ENCODE results near the gene SYCE1L. TPM values are rescaled to one million over a fixed set of nuclear protein-coding genes. Genes with fewer than 3 reads are reported as not detected.
A peak's percentile ranks its signal among the peaks of the same experiment; 100 is the strongest.
"Not testable (repeated sequence)": the region's sequence is repeated elsewhere in the genome, so short reads cannot be mapped to it uniquely, and the experiment has no call there.

The SYCE1L gene
- polyA plus RNA-seq, 1 donor: 5.6 TPM

DNA sequence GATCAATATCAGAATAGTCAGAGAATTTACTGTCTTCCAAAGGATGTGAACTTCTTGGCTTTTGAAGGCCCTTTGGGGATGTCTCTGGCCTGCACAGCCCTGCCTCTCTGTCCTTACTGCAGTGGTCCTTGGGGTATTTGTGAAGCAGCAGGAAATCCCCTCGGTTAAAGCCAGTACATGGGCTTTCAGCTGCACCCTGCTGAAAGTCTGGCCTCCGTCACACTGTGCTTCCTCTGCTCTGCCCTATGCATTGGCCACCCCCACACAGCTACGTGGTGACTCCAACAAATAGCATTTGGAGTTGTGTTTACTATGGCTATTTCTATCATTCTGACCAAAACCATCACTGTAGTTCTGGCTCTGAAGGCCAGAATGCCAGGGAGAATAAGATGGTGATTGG is 21.2 kb downstream of the SYCE1L start:
- Histone ChIP-seq H3K27me3 (ENCODE audit: control insufficient read depth, insufficient read depth, low read length) (no peaks in the 10 kb centered on the region), H3K27ac (ENCODE audit: low read length) (no peak overlapping the region), H3K4me3 (ENCODE audit: low read length) (no peak overlapping the region), H3K4me1 (ENCODE audit: control insufficient read depth, insufficient read depth, low read length) (no peaks in the 10 kb centered on the region), H3K36me3 (ENCODE audit: control insufficient read depth, insufficient read depth, low read length) (no peaks in the 10 kb centered on the region), H3K9me3 (ENCODE audit: control insufficient read depth, low read depth, low read length) (no peaks in the 10 kb centered on the region)
- DNase-seq: no peak
- WGBS (ENCODE audit: insufficient coverage, low lambda C conversion rate): no CpG with 5 or more reads among the region's 3 CpGs

DNA sequence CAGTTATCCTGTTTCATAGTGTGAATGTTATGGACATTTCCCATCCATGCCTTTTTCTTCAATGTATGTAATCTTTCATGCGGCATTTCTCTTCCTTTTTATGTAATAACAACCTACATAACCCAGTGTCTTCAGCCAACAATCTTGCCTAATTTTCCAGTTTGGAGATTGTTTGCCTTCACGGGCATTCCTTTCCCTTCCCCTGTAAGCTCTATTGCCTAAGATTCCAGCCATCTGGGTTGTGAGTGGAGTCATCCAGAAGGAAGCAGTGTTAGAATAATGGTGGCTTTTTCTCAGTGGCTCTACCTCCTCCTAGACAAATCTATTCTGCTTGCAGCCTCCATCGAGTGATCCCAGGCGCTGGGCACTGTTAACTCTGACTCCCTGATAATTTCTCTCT is 22.3 kb downstream of the SYCE1L start:
- no peak overlapping the region for H3K4me3 ChIP-seq (ENCODE audit: low read length)
- no peaks in the 10 kb centered on the region for H3K27me3 ChIP-seq (ENCODE audit: control insufficient read depth, insufficient read depth, low read length)
- no peaks in the 10 kb centered on the region for H3K36me3 ChIP-seq (ENCODE audit: control insufficient read depth, insufficient read depth, low read length)
- DNase-seq: no peak
- H3K27ac ChIP-seq (ENCODE audit: low read length): no peak overlapping the region
- WGBS (ENCODE audit: insufficient coverage, low lambda C conversion rate): 83% methylated on average over 1 of the region's 4 CpGs
- no peaks in the 10 kb centered on the region for H3K9me3 ChIP-seq (ENCODE audit: control insufficient read depth, low read depth, low read length)
- H3K4me1 ChIP-seq (ENCODE audit: control insufficient read depth, insufficient read depth, low read length): no peaks in the 10 kb centered on the region

DNA sequence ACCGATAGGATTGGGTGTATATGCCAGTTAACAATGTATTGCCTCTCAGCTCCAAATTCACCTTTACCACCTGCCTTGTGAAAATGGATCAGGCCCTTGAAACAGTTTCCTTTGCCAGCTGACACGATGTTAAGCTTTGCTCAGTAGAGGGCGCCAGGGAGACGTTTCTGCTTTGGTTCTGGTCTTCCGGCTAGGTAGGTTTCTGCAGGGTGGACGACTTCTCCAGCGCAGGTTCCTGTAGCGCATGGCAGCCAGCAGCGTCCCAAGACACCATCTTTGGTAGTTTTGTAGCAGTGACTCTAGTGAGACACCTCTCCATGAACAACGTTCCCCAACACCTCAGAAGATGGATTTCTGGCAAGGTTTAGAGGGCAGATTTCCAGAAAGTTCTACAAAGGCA is 24.0 kb downstream of the SYCE1L start:
- H3K4me3 ChIP-seq (ENCODE audit: low read length): no peak overlapping the region
- no peaks in the 10 kb centered on the region for H3K9me3 ChIP-seq (ENCODE audit: control insufficient read depth, low read depth, low read length)
- H3K27me3 ChIP-seq (ENCODE audit: control insufficient read depth, insufficient read depth, low read length): no peaks in the 10 kb centered on the region
- H3K4me1 ChIP-seq (ENCODE audit: control insufficient read depth, insufficient read depth, low read length): no peaks in the 10 kb centered on the region
- DNase-seq: no peak
- no CpG with 5 or more reads among the region's 10 CpGs for WGBS (ENCODE audit: insufficient coverage, low lambda C conversion rate)
- H3K36me3 ChIP-seq (ENCODE audit: control insufficient read depth, insufficient read depth, low read length): no peaks in the 10 kb centered on the region
- no peak overlapping the region for H3K27ac ChIP-seq (ENCODE audit: low read length)

DNA sequence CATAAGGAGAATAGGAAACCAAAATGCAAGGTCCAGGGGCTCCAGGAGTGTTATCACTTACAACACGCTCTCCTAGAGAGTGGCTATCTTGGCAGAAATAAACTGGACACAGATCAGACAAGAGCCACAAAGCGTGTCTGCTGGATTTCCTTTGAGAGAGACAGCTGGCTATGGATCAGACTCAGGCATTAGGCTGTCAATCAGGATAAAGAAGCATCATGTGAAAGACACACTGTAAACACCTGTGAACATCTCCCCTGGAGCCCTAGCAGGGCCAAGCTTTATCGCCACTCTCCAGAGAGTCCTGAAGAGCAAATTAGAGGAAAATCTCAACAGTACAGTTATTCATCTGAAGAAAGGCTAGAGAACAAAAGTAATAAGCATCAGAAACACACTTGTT is 26.0 kb downstream of the SYCE1L start:
- WGBS (ENCODE audit: insufficient coverage, low lambda C conversion rate): no CpG with 5 or more reads among the region's 3 CpGs
- H3K36me3 ChIP-seq (ENCODE audit: control insufficient read depth, insufficient read depth, low read length): no peaks in the 10 kb centered on the region
- no peaks in the 10 kb centered on the region for H3K4me1 ChIP-seq (ENCODE audit: control insufficient read depth, insufficient read depth, low read length)

DNA sequence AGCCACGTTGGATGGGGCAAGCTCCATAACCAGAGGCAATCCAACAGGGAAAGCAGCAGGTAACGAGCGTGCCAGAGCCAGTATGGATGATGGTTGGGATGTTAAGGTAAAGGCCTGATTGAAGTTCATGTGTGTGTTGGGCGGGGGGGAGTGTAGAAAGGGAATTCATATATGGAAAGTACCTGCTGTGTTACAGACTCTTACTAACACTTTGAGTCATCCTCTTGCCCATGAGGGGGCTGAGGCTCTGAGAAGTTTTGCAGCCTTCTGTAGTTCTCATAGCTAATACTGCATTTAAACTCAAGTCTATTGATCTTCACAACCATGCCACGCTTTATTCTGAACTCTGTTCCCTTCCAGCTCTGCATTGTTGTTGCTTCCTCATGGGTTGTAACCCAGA is 28.5 kb downstream of the SYCE1L start:
- no CpG with 5 or more reads among the region's 5 CpGs for WGBS (ENCODE audit: insufficient coverage, low lambda C conversion rate)
- H3K9me3 ChIP-seq (ENCODE audit: control insufficient read depth, low read depth, low read length): no peaks in the 10 kb centered on the region

More for the DNA sequence above, 26.0 kb downstream of the SYCE1L start:
- Histone ChIP-seq H3K4me3 (ENCODE audit: low read length) (no peak overlapping the region), H3K9me3 (ENCODE audit: control insufficient read depth, low read depth, low read length) (no peaks in the 10 kb centered on the region), H3K27me3 (ENCODE audit: control insufficient read depth, insufficient read depth, low read length) (no peaks in the 10 kb centered on the region), H3K27ac (ENCODE audit: low read length) (no peak overlapping the region)
- DNase-seq: no peak

DNA sequence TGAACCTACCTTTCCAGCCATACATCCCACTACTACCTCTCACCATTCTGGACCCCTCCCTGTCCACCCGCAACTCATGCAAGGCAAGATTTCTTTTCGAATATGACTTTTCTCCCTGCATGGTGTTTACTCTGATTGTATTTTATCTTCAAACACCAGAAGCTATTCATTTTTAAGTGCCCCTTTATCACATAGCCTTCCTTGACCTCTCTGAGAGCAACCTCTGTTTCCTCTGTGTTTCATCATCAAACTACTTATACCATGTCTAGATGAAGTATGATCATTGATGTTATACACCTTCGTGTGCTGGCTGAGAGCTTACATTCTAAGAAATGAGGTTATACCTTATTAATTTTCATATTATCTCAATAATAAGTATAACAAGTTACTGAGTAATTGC is 31.8 kb downstream of the SYCE1L start:
- H3K4me3 ChIP-seq (ENCODE audit: low read length): no peak overlapping the region
- H3K27me3 ChIP-seq (ENCODE audit: control insufficient read depth, insufficient read depth, low read length): peaks cover 9% of the 10 kb centered on the region
- no peaks in the 10 kb centered on the region for H3K9me3 ChIP-seq (ENCODE audit: control insufficient read depth, low read depth, low read length)
- no peak overlapping the region for H3K27ac ChIP-seq (ENCODE audit: low read length)
- no peaks in the 10 kb centered on the region for H3K36me3 ChIP-seq (ENCODE audit: control insufficient read depth, insufficient read depth, low read length)
- H3K4me1 ChIP-seq (ENCODE audit: control insufficient read depth, insufficient read depth, low read length): no peaks in the 10 kb centered on the region
- WGBS (ENCODE audit: insufficient coverage, low lambda C conversion rate): no CpG with 5 or more reads among the region's 3 CpGs
- DNase-seq: no peak

More for the DNA sequence above, 28.5 kb downstream of the SYCE1L start:
- Histone ChIP-seq H3K27me3 (ENCODE audit: control insufficient read depth, insufficient read depth, low read length) (no peaks in the 10 kb centered on the region), H3K36me3 (ENCODE audit: control insufficient read depth, insufficient read depth, low read length) (no peaks in the 10 kb centered on the region), H3K4me3 (ENCODE audit: low read length) (no peak overlapping the region), H3K4me1 (ENCODE audit: control insufficient read depth, insufficient read depth, low read length) (no peaks in the 10 kb centered on the region), H3K27ac (ENCODE audit: low read length) (no peak overlapping the region)
- DNase-seq: no peak

DNA sequence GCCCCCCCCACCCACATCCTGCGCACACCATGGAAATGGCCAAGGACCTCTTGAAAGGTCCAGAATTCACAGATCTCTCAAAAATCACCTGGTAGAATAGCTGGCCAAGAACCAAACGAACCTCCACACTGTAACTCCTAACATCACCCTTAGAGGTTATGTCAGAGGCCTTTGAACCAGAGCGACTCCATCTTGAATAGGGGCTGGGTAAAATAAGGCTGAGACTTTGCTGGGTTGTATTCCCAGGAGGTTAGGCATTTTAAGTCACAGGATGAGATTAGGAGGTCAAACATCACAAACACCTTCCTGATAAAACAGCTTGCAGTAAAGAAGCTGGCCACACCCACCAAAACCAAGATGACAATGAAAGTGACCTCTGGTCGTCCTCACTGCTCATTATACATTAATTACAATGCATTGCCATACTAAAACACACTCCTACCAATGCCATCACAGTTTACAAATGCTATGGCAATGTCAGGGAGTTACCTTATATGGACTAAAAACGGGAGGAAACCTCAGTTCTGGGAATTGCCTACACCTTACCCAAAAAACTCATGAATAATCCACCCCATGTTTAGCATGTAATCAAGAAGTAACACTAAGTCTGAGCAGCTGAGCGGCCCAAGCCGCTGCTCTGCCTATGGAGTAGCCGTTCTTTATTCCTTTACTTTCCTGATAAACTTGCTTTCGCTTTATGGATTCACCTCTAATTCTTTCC is 34.8 kb downstream of the SYCE1L start:
- no peak overlapping the region for H3K27ac ChIP-seq (ENCODE audit: low read length)
- H3K4me3 ChIP-seq (ENCODE audit: low read length): no peak overlapping the region
- no peaks in the 10 kb centered on the region for H3K9me3 ChIP-seq (ENCODE audit: control insufficient read depth, low read depth, low read length)
- 100% methylated on average over 1 of the region's 9 CpGs for WGBS (ENCODE audit: insufficient coverage, low lambda C conversion rate)
- H3K4me1 ChIP-seq (ENCODE audit: control insufficient read depth, insufficient read depth, low read length): no peaks in the 10 kb centered on the region
- peaks cover 12% of the 10 kb centered on the region for H3K27me3 ChIP-seq (ENCODE audit: control insufficient read depth, insufficient read depth, low read length)
- no peak for DNase-seq
- no peaks in the 10 kb centered on the region for H3K36me3 ChIP-seq (ENCODE audit: control insufficient read depth, insufficient read depth, low read length)

DNA sequence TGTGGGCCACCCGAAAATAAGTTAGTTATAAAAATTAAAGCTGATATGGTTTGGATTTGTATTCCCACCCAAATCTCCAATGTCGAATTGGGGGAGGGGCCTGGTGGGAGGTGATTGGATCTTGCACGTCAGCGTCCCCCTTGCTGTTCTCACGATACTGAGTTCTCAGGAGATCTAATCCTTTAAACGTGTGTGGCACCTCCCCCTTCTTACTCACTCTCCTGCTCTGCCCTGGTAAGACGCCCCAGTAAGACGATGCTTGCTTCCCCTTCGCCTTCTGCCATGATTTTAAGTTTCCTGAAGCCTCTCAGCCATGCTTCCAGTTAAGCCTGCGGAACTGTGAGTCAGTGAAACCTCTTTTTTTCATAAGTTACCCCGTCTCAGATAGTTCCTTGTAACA is 35.4 kb downstream of the SYCE1L start:
- Histone ChIP-seq H3K27ac (ENCODE audit: low read length) (no peak overlapping the region), H3K27me3 (ENCODE audit: control insufficient read depth, insufficient read depth, low read length) (peaks cover 12% of the 10 kb centered on the region), H3K4me1 (ENCODE audit: control insufficient read depth, insufficient read depth, low read length) (no peaks in the 10 kb centered on the region), H3K9me3 (ENCODE audit: control insufficient read depth, low read depth, low read length) (no peaks in the 10 kb centered on the region), H3K4me3 (ENCODE audit: low read length) (no peak overlapping the region), H3K36me3 (ENCODE audit: control insufficient read depth, insufficient read depth, low read length) (no peaks in the 10 kb centered on the region)
- no CpG with 5 or more reads among the region's 11 CpGs for WGBS (ENCODE audit: insufficient coverage, low lambda C conversion rate)
- DNase-seq: no peak

DNA sequence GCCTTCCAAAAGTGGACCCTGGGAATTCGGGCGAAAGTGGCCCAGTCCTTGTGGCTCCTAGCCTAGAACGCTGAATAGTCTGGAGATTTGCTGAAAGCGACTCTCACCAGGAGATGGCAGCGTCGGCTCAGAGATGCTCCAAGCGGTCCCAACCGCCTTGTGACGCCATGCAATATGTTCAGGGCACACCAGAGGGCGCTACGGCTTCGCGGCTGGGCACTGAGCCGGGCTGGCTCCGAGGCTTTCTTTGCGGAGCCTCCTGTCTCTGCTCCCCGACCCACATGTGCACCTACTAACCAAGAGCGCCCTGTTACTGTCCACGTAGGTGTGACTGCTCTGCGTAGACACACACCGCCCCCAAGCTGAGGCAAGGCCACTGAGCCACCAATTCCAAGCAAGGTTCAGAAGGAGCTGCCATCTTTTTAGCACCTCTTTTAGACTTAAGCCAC is 36.9 kb downstream of the SYCE1L start:
- H3K9me3 ChIP-seq (ENCODE audit: control insufficient read depth, low read depth, low read length): no peaks in the 10 kb centered on the region
- H3K4me3 ChIP-seq (ENCODE audit: low read length): no peak overlapping the region
- WGBS (ENCODE audit: insufficient coverage, low lambda C conversion rate): 0% methylated on average over 2 of the region's 21 CpGs
- H3K4me1 ChIP-seq (ENCODE audit: control insufficient read depth, insufficient read depth, low read length): no peaks in the 10 kb centered on the region
- H3K36me3 ChIP-seq (ENCODE audit: control insufficient read depth, insufficient read depth, low read length): no peaks in the 10 kb centered on the region
- peaks cover 12% of the 10 kb centered on the region for H3K27me3 ChIP-seq (ENCODE audit: control insufficient read depth, insufficient read depth, low read length)
- peak; percentile 70 to 81 for DNase-seq
- H3K27ac ChIP-seq (ENCODE audit: low read length): no peak overlapping the region

DNA sequence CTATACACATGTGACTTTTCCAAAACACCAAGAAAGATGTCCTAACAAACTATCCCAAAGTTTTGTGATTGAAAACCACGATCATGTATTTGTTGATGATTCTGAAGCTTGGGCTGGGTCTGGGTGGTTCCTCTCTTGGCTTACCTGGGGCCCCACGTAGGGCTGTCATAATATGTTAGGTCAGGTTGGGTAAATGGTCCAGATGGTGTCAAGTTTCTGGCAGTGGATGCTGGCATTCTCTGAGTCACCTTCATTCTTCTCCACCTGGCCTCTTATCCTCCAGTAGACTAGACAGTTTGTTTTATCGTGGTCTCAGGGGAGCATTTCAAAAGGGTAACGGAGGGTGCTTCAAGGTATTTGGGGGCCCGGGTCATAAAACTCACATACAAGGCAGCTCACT is 39.4 kb downstream of the SYCE1L start:
- H3K27me3 ChIP-seq (ENCODE audit: control insufficient read depth, insufficient read depth, low read length): peaks cover 12% of the 10 kb centered on the region
- 100% methylated on average over 1 of the region's 5 CpGs for WGBS (ENCODE audit: insufficient coverage, low lambda C conversion rate)
- H3K27ac ChIP-seq (ENCODE audit: low read length): no peak overlapping the region
- H3K4me3 ChIP-seq (ENCODE audit: low read length): no peak overlapping the region
- H3K4me1 ChIP-seq (ENCODE audit: control insufficient read depth, insufficient read depth, low read length): no peaks in the 10 kb centered on the region
- H3K9me3 ChIP-seq (ENCODE audit: control insufficient read depth, low read depth, low read length): no peaks in the 10 kb centered on the region
- no peak for DNase-seq
- H3K36me3 ChIP-seq (ENCODE audit: control insufficient read depth, insufficient read depth, low read length): no peaks in the 10 kb centered on the region

DNA sequence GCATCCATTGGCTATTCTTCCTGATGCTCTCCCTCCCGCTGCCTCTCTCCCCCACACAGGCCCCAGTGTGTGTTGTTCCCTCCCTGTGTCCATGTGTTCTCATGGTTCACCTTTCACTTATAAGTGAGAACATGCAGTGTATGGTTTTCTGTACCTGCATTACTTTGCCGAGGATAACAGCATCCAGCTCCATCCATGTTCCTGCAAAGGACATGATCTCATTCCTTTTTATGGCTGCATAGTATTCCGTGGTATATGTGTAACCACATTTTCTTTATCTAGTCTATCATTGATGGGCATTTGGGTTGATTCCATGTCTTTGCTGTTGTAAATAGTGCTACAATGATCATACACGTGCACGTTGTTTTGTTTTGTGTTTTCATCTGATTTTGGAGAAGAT is 43.3 kb downstream of the SYCE1L start:
- H3K27me3 ChIP-seq (ENCODE audit: control insufficient read depth, insufficient read depth, low read length); H3K36me3 ChIP-seq (ENCODE audit: control insufficient read depth, insufficient read depth, low read length); DNase-seq; H3K4me1 ChIP-seq (ENCODE audit: control insufficient read depth, insufficient read depth, low read length); H3K27ac ChIP-seq (ENCODE audit: low read length); H3K9me3 ChIP-seq (ENCODE audit: control insufficient read depth, low read depth, low read length); H3K4me3 ChIP-seq (ENCODE audit: low read length): not testable (repeated sequence)
- 100% methylated on average over 3 of the region's 5 CpGs for WGBS (ENCODE audit: insufficient coverage, low lambda C conversion rate)

Data from large intestine (tissue), 3 donors.